HG03342 (cell line): ENCODE data around the gene BLVRB.
"Not testable (repeated sequence)": the region's sequence is repeated elsewhere in the genome, so short reads cannot be mapped to it uniquely, and the experiment has no call there.

ENCODE experiments used
- ATAC-seq: cut with Tn5 transposase; IDR thresholded peaks from one replicate; pipeline ENCODE4 v1.9.1; 2021; ENCODE audit warnings: mild to moderate bottlenecking, moderate library complexity; ENCODE audit not compliant: unreplicated experiment

BLVRB gene

DNA sequence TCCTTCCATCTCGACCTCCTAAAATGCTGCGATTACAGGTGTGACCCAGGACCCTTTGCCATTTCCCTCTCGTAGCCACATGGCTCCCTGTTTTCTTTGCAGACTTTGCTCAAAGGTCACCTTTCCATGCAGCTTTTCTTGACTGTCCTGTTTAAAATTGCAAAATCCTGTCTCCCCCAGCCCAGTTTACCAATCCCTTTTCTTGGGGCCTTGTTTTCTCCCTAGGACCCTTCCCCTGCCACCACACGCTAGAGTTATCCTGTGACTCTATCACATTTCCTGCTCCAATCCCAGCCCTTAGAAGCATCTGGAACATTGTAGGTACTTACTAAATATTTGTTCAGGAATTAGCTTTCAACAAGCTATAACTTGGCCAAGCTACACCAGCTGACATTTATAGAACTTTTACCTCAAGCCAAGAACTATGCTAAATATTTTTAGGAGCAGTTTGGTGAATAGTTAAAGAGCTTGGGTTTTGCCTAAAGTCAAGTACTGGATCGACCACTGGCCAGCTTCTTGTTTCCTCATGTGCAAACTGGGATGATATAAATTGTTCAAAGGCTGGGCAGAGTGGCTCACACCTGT lies 12.3 kb downstream of the BLVRB start:
- ATAC-seq: no peak

DNA sequence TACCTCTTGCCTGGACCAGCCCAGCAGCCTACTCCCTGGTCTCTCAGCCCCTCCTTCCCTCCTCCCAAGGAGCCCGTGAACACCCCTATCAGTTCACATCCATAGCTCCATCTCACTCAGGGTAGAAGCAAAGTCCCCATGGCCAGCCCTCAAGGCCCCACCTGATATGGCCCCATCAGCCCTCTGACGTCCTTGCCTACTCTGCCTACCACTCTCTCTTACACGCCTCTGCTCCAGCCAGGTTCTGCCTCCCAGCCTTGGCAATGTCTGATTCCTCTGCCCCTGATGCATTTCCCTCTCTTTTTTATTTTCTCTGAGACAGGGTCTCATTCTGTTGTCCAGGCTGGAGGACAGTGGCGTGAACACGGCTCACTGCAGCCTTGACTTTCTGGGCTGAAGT lies 13.5 kb downstream of the BLVRB start:
- no peak for ATAC-seq

DNA sequence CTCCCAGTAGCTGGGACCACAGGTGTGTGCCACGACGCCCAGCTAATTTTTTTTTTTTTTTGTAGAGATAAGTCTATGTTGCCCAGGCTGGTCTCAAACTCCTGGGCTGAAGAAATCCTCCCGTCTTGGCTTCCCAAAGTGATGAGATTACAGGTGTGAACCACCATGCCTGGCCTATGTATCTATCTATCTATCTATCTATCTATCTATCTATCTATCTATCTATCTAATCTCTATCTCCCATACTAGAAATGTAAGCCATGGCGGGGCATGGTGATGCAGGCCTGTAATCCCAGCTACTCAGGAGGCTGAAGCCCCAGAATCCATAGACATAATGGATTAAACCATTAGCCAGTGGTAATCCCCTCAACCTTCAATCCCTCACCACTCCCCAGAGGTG lies 14.9 kb downstream of the BLVRB start:
- no peak for ATAC-seq

DNA sequence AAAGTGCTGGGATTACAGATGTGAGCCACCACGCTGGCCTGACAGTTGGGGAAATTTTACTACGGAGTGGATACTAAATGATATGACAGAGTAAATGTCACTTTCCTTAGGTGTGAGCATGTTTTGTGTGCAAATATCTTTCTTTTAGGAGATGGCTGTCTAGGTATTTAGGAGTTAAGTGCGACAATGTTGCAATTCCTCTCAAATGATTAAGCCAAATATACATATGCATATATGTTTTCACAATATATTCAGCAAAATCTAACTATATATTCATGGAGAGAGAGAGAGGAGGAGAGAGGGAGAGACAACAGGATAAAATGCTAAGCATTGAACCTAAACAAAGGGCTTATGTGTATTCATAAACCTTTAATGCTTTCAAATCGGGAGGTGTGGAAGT lies 16.0 kb downstream of the BLVRB start:
- ATAC-seq: no peak

DNA sequence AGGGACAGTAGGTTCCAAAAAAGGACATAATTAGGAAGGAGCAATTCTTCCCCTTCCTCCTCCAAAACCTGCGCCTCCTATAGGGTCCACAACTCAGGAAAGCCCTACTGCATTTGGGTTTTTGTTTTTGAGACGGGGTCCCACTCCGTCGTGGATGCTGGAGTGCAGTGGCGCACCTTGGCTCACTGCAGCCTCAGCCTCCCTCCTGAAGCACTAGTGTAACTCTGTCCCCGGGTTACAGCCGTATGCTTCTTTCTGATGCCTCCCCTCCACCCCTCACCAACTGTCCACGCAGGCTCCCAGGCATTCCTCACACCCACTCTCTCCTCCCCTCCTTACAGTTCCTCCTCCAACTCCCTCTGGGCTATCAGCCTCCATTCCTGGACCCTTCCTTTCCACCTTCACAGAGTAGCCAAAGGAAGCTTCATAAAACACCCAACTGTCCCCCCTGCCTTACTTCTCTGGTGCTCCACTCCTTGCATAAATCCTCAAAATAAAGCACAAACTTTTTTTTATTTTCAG lies 19.2 kb downstream of the BLVRB start:
- no peak for ATAC-seq

DNA sequence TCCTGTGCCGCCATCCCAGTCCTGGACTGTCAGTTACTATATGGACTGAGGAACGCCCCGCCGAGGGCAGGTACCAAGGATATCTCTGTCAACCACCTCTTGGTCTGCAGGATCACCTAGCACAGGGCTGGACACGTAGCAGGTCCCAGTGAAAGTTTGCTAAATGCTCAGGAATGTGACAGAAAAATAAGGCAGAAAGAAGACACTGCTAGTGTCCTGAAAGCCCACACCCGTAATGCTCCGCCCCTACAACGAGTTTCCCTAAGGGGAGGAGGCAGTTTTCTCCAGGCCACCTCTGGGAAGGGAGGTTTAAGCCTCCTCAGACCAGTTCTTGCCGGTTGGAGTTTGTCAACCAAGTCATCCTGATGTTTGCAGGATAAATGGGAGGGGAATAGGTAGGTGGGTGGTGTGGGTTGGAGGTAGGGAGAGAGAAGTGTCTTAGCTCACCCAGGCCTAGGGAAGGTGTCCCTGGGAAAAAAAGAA lies 19.7 kb downstream of the BLVRB start:
- ATAC-seq: no peak

DNA sequence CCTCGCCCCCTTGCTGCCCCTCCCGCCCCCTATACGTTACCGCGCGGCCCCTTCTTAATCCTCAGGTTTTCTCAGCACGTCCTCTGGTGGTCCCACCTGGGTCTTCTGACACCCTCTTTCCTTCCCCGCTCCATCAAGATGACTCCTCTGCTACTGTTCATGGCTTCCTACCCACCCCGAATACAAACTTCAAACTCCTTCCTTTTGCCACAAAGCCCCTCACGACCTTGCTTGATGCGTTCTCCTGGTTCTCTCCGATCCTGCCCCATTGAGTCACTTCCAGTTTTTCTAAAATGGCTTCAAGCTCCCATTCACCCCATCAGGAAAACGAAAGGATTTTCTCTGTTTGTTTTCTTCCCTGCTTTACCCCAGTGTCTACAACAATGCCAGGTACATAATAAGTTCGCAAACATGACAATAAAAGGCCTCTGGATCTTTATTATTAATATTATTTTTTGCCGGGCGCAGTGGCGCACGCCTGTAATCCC lies 20.7 kb downstream of the BLVRB start:
- no peak for ATAC-seq

DNA sequence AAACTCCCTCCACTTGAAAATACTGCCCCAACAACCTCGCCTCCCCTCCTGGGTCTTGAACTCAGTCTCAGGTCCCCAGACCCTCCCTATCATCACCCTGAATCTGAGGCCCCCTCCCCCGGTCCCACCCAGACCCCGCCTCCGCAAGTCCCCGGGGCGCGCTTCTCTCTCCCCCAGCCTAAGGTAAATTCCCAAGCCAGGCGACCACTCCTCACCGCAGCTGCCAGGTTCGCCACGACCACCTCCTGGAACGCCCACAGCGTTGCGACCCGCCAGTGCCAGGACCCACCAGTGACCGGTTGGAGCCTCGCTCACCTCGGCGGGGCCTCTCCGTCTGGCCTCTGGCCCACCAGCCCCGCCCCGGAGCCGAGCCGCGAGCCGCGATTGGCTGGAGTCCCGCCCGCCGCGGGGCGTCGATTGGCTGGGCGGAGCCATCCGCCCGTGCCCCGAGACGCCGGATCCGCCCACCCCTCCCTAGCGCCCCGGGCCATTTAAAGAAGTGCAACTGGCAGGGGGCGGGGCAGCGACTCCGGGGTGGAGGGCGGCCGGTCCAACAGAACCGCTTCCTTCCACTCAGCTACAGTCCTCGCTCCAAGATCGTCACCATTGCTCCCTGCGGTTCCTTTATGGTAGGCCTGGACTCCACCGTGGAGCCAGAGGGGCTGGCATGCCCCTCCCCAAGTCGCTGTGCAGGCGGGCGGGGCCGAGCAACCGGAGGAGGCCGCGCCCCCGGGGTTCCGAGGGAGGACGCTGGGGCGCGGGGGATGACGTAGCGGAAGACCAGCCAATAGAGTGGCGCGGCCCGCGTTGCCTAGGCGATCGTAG lies 21.3 kb downstream of the BLVRB start, which contains the start of gene SERTAD3:
TSS of gene SERTAD3 (minus strand) at position 336 of the 825 bp plus-strand sequence. CDS start 2,255 bp downstream, outside the sequence.
- ATAC-seq: peak; percentile 63

DNA sequence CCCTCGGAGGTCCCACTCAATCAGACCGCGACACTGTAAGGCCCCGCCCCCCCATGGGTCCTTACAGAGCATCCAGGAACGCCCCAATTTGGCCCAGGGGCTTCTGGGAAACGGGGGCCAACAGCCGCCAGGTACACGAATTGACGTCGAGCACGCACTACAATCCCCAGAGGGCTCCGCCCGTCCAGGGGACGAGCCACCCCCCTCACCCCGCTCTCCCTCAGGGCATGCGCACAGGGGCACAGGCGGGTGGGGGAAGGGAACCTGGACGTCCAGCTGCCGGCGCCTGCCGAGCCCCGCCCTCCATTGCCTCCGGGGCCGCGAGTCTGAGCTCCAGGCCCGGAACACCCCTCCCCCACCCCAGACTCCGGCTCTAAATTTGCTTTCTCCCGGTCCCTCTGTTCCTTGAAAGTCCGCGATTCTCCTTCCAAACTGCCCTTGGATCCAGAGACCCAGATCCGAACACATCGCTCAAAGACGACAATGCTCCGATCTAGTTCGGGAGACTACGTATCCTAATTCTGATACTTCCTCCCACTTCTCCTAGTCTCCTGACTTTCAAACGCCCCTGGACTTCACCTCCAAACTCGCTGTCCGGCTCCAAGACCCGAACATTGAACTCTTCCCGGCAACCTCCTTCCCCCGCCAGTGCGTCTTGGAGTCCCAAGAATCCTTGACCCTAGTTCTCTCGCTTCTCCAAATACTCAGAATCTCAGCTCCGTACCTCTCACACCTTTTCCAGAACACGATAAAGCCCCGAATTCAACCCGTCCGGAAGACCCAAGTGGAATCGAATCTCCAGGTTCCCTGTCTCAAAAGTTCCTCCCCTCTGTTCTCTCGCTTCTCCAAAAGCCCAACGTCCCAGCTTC lies 22.2 kb downstream of the BLVRB start:
- ATAC-seq: peak; percentile 60

DNA sequence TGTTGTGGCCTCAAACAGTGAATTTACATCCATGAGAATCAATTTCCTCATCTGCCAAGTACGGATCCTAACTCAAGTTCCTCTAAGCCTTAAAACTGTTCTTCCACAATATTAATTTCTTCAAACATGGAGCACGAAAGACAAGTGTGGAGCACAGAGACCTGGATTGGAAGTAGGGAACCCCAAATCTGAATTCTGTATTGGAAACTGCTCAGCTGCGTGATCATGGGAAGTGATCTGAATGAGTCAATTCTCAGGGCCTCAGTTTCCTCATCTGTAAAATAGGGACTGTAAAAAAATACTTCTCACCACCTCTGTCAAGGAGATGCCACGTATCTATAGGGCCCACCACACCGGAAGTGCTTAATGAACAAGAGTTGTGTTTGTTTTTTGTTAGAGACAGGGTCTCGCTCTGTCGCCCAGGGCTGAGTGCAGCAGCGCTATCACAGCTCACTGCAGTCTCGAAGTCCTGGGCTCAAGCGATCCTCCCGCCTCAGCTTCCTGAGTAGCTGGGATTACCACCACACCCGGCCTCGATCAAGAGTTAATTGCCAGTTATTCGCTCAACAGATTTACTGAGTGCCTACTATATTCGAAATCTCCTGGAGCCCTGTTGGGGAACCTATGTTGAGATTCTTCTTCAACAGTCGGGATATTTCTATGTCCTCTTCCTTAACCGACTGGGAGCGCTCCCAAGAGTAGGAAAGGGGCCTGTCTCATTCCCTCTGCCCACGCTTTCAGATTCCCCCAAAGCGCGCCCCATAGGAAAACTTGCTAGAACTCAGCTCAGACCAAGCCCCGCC lies 23.0 kb downstream of the BLVRB start:
- ATAC-seq: no peak

DNA sequence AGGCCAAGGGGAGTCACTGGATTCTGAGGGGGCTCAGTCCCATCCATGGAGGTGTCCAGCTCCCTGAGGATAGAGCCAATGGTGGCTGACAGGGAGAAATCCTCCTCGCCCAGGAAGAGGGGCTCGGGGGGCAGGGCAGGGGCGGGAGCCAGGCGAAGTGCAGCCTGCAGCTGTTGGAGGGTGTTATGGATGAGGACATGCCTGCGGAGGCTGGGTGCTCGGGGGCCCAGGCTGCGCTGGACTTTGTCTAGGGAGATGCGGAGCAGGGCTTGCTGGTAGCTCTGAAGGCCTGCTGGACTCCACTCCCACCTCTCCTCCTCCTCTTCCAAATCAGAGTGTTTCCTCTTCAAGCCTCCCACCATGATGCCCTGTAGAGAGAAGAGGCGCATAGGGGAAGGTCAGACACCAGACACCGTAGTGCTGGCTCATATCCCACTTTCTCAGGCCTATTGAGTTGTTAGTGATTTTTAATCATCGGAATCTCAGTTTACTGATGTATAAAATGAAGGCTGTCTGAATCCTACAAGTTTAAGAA lies 23.8 kb downstream of the BLVRB start:
- no peak for ATAC-seq

DNA sequence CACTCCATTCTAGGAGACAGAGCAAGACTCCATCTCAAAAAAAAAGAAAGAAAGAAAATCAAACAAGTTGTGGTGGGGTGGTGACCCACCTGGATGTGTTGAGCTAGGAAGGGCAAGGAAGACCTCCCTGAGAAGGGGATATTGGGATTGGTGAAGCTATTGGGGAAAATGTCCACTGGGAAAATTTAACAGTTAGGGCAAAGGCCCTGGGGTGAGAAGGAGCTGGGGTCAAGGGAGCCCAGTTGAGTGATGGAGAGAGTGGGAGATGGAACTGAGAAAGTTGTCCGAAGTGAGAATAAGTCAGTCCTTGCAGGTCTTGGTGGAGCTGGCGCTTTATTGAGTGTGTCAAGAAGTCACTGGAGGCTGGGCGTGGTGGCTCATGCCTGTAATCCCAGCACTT lies 27.3 kb downstream of the BLVRB start:
- ATAC-seq: no peak

DNA sequence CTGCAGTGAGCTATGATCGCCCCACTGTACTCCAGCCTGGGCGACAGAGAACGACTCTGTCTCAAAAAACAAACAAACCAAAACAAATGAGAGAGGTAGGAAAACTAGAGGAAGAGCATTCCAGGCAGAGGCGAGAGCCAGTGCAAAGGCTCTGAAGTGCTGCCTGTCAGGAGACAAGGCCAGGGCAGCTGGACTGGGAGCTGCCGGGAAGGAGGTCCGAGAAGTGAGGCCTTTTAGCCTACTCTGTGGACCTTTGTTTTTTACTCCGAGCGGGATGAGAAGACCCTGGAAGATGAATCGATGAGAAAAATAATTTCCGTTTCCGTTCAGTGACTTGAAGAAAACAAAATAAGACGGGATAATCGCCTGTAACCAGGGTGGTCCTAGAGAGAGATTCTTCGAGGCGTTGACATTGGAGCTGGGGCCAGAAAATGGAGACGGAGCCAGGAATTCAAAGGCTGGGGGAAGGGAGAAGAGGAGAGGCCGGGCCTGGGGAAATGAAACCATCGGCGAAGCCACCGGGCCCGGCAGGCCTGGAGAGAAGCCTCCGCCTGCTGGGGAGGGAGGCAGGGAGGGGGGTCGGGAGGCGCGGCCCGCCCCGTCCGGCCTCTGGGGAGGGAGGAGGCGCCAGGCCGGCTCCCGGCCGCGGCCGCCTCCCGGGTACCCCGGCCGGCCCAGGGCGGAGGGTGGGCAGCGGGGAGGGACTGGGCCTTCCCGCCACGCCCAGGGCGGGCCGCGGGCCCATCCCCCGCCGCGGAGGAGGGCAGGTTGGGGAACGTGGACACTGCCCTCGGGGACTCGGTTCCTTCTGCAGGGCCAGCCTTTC lies 31.9 kb downstream of the BLVRB start:
- ATAC-seq: peak; percentile 57

DNA sequence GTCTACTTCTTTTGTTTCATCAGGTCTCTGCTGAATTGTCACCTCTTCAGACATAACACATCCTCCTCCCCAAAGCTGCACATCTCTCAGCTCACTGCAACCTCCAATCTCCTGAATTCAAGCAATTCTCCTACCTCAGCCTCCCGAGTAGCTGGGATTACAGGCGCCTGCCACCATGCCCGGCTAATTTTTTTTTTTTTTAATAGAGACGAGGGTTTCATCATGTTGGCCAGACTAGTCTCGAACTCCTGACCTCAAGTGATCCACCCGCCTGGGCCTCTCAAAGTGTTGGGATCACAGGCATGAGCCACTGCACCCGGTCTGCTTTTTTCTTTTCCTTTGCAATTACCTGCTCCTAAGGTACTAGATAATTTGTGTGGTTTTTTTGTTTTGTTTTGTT lies 32.8 kb downstream of the BLVRB start:
- not testable (repeated sequence) for ATAC-seq

DNA sequence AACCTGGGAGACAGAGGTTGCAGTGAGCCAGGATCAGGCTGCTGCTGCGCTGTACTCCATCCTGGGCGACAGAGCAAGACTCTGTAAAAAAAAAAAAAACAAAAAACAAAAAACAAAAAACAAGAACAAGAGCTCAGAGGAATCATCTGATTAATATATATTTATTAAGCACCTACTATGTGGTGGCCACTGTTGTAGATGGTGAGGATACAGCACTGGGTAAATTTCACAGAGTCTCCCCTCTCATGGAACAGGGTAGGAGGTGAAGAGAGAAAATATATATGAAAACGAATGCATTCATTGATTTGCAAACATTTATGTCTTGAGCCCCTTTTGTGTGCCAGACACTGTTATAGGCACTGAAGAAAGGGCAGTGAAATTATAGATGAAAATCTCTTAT lies 33.8 kb downstream of the BLVRB start:
- ATAC-seq: no peak

DNA sequence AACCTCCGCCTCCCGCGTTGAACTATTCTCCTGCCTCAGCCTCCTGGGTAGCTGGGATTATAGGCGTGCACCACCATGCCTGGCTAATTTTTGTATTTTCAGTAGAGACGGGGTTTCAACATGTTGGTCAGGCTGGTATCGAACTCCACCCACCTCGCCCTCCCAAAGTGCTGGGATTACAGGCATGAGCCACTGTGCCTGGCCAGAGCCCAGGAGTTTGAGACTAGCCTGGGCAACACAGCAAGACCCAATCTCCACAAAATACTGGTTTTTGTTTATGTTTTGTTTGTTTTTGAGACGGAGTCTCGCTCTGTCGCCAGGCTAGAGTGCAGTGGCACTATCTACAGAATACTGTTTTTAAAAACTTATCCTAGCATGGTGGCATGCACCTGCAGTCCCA lies 35.3 kb downstream of the BLVRB start:
- not testable (repeated sequence) for ATAC-seq

DNA sequence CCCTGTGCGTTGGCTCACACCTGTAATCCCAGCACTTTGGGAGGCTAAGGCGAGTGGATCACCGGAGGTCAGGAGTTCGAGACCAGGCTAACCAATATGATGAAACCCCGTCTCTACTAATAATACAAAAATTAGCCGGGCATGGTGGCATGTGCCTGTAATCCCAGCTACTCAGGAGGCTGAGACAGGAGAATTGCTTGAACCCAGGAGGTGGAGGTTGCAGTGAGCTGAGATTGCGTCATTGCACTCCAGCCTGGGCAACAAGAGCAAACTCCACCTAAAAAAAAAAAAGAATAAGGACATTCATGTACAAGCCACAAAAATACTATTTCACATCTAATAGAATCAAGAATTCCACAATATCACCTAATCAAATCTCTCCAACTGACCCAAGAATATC lies 37.3 kb downstream of the BLVRB start:
- not testable (repeated sequence) for ATAC-seq

DNA sequence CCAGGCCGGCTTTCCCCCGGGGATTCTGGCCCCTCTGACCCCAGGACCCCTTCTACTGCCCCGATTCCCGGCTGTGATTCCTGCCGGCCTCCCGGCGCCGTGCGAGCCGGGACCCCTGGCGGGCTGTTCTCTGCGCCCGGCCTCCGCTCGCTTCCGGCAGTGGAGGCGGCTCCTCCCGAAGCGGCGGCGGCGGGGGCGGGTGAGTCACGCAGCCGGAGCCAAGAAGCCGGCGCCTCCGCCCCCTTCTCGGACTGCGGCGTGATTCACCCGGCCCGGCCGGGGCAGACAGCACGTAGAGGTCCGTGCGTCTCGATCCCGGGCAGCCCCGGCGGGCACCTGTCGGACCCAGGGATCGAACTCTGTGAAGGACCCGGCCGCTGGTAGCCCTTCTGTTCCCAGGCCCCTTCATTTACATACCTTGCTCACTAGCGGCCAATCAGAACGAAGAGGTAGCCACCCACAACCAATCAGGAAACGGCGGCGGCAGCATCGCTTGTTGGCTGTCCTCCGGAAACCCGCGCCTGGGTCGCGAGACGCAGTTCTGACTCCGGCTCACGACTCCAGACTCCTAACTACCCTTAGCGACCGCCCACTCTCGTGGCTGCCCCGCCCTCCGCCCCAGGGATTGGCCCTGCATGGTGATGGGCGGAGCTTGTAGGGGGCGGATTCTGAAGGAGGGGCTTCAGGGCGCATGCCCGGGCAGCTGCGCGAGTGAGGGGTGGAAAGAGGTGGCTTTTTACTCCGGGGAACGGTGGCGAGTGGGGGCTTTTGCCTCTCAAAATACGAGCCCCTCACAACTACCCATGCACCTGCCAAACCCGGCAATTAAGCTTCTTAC lies 39.9 kb downstream of the BLVRB start, which contains the start of gene SERTAD1:
TSS of gene SERTAD1 (minus strand) at position 543 of the 838 bp plus-strand sequence. CDS start 2,446 bp downstream, outside the sequence.
- ATAC-seq: peak; percentile 80
